GM12873 (cell line): Measurements from ENCODE around the gene IMMP2L.

Experiments
- TF ChIP-seq, protein P1 (sequence below): IDR thresholded peaks from 2 replicates; pipeline ENCODE4 v1.5.1; 2012; ENCODE audit warnings: low read depth, mild to moderate bottlenecking, moderate library complexity, low read length, control low read depth; ENCODE audit not compliant: insufficient read depth; ENCODE audit errors: missing control alignments

Gene IMMP2L

DNA sequence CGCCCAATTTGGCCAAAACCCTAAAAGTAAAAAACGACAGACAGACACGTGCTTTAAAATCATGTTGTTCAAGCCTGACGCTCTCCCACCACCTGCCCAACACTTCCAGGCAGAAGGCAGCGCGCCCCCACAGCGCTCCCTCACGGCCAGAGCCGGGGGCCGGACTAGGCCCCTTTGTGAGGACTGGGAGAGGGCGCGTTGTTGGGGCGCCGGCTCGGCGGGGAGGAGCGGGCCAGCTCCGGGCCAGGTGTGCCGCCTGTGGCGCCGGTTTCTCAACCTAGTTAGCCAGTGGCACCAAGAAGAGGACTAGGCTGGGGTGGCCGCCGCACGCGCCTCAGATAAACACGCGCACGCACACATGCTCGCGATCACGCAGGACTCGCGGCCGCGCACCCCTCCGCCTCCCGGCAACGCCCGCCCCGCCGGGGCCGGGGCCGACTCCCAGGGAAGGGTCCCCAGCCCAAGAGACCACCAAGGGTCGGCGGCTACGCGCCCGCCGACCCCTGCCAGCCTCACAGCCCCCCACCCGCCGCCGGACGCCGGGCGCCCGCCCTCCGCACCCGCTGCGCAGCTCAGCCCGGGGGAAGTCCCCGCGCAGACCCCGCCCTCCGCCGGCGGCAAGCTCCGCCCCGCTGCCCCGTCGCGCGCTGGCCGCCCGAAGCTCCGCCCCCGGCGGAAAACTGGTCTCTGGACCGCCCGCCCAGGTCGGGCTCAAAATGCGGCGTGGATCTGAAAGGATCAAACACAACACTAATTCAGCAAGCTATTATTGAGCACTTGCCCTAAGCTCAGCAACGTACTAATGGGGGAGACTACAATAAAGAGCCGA, at the start of gene IMMP2L:
Gene IMMP2L, minus strand, starts transcription at position 589 of the 829 bp plus-strand sequence.
- TF ChIP-seq, protein P1, sequence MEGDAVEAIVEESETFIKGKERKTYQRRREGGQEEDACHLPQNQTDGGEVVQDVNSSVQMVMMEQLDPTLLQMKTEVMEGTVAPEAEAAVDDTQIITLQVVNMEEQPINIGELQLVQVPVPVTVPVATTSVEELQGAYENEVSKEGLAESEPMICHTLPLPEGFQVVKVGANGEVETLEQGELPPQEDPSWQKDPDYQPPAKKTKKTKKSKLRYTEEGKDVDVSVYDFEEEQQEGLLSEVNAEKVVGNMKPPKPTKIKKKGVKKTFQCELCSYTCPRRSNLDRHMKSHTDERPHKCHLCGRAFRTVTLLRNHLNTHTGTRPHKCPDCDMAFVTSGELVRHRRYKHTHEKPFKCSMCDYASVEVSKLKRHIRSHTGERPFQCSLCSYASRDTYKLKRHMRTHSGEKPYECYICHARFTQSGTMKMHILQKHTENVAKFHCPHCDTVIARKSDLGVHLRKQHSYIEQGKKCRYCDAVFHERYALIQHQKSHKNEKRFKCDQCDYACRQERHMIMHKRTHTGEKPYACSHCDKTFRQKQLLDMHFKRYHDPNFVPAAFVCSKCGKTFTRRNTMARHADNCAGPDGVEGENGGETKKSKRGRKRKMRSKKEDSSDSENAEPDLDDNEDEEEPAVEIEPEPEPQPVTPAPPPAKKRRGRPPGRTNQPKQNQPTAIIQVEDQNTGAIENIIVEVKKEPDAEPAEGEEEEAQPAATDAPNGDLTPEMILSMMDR, result peak; percentile 46

DNA sequence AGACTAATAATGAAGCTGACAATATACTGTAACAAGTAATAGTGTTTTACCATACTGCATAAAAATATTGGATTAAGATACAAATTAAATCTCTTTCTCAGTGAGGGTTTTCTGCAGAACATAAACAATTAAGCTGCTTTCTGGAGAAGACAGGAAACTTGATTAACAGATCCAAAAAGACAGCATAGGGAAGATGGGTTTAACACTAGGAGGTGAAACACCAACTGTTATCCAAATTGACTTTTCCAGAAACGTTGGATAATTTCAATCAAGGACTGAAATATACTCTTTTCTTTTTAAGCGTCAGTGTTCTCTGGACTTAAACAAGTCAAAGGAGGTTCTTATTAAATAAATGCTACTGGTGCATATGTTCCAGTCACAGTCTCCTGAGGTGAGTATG, 45.3 kb upstream of the IMMP2L start:
- TF ChIP-seq, protein P1, result no peak

GRCh38 chr7:111605246-111605645, 43.0 kb upstream of the IMMP2L start:
- TF ChIP-seq, protein P1, result no peak

GRCh38 chr7:111600091-111600490, 37.8 kb upstream of the IMMP2L start:
- TF ChIP-seq, protein P1, result no peak

DNA sequence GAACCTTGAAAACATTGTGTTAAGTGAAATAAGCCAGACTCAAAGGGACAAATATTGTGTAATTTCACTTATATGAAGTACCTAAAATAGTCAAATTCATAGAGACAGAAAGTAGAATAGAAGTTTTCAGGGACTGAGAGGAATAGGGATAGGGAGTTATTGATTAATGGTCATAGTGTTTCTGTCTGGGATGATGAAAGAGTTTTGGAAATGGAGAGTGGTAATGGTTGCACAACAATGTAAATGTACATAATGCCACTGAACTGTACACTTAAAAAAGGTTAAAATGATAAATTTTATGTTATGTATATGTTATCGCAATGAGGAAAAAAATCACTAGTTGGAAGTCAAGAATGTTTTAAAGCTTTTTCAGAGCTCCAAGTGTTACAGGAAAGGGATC, 33.5 kb upstream of the IMMP2L start:
- TF ChIP-seq, protein P1, result no peak

DNA sequence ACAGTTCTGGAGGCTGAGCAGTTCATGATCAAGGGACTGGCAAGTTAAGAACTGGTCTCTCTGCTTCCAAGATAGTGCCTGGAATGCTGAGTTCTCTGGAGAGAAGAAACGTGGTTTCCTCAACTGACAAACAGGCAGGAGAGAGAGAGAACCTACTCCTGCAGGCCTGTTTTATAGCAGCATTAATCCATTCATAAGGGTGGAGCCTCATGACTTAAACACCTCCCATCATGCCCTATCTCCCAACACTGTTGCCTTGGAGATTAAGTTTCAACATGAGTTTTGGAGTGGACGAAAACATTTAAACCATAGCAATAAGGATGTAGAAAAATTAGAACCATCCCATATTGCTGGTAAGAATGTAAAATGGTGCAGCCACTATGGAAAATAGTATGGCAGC, 32.3 kb upstream of the IMMP2L start:
- TF ChIP-seq, protein P1, result no peak

GRCh38 chr7:111593343-111593742, 31.1 kb upstream of the IMMP2L start:
- TF ChIP-seq, protein P1, result no peak
